ENCODE data around the gene ITPKC.

Gene ITPKC

DNA sequence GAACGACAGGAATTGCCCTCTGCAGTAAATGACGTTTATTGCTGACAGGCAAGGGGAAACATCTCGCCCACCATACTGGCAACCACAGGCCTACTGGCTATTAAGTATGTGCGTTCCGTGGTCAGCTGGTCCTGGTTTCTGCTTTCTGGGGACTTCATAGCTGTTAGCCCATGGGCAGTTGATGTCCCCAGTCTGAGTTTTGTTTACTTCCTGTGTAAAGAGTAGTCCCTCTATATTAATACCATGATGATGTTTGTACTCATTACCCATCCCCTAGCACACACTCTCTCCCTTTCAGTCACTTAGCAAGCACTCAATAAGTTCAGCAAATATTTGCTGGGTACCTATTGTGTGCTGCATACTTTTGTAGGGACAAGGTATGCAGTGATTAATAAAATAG lies 52.0 kb downstream of the ITPKC start:
- TF ChIP-seq ZBTB7A (IDR thresholded peaks at IDR 0.05; ENCODE audit: low read depth) = no peak
- TF ChIP-seq TCF12 (IDR thresholded peaks at IDR 0.05; ENCODE audit: low read depth) = no peak
- TF ChIP-seq CREB1 (IDR thresholded peaks at IDR 0.05; ENCODE audit: low read depth) = no peak
- TF ChIP-seq TAF1 (IDR thresholded peaks at IDR 0.05; ENCODE audit: low read depth) = no peak
- no peak for TF ChIP-seq REST (IDR thresholded peaks at IDR 0.05; ENCODE audit: low read depth)
- TF ChIP-seq RAD21 (IDR thresholded peaks at IDR 0.05; ENCODE audit: low read depth) = no peak
- no peak for TF ChIP-seq MAX (IDR thresholded peaks at IDR 0.05)
- TF ChIP-seq EGR1 (IDR thresholded peaks at IDR 0.05) = no peak
- TF ChIP-seq TEAD4 (IDR thresholded peaks at IDR 0.05) = no peak
- TF ChIP-seq NFIC (IDR thresholded peaks at IDR 0.05) = no peak
- no peak for TF ChIP-seq USF1 (IDR thresholded peaks at IDR 0.05)
- no peak for TF ChIP-seq CEBPB (IDR thresholded peaks at IDR 0.05)

- TF ChIP-seq RAD21 (IDR thresholded peaks at IDR 0.05; ENCODE audit: low read depth) (no peak), REST (IDR thresholded peaks at IDR 0.05; ENCODE audit: low read depth) (no peak), ZBTB7A (IDR thresholded peaks at IDR 0.05; ENCODE audit: low read depth) (no peak)
Measured at GRCh38 chr19:40774916-40775631, 58.2 kb downstream of the ITPKC start, which contains the start of gene MIA. Gene MIA (plus strand): TSS chr19:40775521. CDS start chr19:40775543, 22 bp downstream.

DNA sequence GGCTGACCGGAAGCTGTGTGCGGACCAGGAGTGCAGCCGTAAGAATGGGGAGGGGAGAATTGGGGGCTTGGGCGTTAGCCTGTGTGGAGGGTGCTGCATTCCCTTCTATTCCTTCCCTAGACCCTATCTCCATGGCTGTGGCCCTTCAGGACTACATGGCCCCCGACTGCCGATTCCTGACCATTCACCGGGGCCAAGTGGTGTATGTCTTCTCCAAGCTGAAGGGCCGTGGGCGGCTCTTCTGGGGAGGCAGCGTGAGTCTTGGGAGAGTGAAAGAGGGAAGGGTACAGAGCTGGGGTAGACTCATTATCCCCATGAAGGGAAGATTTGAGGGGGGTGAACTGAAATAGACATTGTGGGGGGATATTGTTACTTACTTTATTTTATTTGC lies 58.7 kb downstream of the ITPKC start:
- no peak for TF ChIP-seq CEBPB (IDR thresholded peaks at IDR 0.05)
- no peak for TF ChIP-seq USF1 (IDR thresholded peaks at IDR 0.05)
- no peak for TF ChIP-seq YY1 (IDR thresholded peaks at IDR 0.05; ENCODE audit: low read depth)
- TF ChIP-seq REST (IDR thresholded peaks at IDR 0.05; ENCODE audit: low read depth) = no peak
- TF ChIP-seq EGR1 (IDR thresholded peaks at IDR 0.05) = no peak
- no peak for TF ChIP-seq NFIC (IDR thresholded peaks at IDR 0.05)
- no peak for TF ChIP-seq EP300 (IDR thresholded peaks at IDR 0.05; ENCODE audit: borderline replicate concordance)
- TF ChIP-seq ZBTB7A (IDR thresholded peaks at IDR 0.05; ENCODE audit: low read depth) = no peak
- no peak for TF ChIP-seq MAX (IDR thresholded peaks at IDR 0.05)
- no peak for TF ChIP-seq TCF12 (IDR thresholded peaks at IDR 0.05; ENCODE audit: low read depth)
- no peak for TF ChIP-seq CREB1 (IDR thresholded peaks at IDR 0.05; ENCODE audit: low read depth)
- no peak for TF ChIP-seq FOXM1 (IDR thresholded peaks at IDR 0.05; ENCODE audit: borderline replicate concordance, low read depth)
- no peak for TF ChIP-seq TAF1 (IDR thresholded peaks at IDR 0.05; ENCODE audit: low read depth)
- no peak for TF ChIP-seq TEAD4 (IDR thresholded peaks at IDR 0.05)
- no peak for TF ChIP-seq RAD21 (IDR thresholded peaks at IDR 0.05; ENCODE audit: low read depth)

DNA sequence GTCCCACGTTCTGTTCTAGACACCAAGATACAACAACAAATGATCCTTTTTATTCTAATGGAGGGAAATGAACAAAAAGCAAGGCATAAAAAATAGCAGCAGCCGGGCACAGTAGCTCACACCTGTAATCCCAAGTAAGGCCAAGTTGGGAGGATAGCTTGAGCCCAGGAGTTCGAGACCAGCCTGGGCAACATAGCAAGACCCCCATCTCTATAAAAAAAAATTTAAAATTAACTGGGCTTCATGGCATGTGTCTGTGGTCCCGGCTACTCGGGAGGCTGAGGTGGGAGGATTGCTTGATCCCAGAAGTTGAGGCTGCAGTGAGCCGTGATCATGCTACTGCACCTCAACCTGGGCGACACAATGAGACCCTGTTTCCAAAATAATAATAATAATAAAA lies 59.5 kb downstream of the ITPKC start:
- no peak for TF ChIP-seq MAX (IDR thresholded peaks at IDR 0.05)
- TF ChIP-seq USF1 (IDR thresholded peaks at IDR 0.05) = no peak
- no peak for TF ChIP-seq CREB1 (IDR thresholded peaks at IDR 0.05; ENCODE audit: low read depth)
- no peak for TF ChIP-seq YY1 (IDR thresholded peaks at IDR 0.05; ENCODE audit: low read depth)
- TF ChIP-seq TEAD4 (IDR thresholded peaks at IDR 0.05) = no peak
- no peak for TF ChIP-seq ZBTB7A (IDR thresholded peaks at IDR 0.05; ENCODE audit: low read depth)
- TF ChIP-seq CEBPB (IDR thresholded peaks at IDR 0.05) = no peak
- TF ChIP-seq EGR1 (IDR thresholded peaks at IDR 0.05) = no peak
- no peak for TF ChIP-seq FOXM1 (IDR thresholded peaks at IDR 0.05; ENCODE audit: borderline replicate concordance, low read depth)
- TF ChIP-seq TCF12 (IDR thresholded peaks at IDR 0.05; ENCODE audit: low read depth) = no peak
